ENCODE data around the gene GOLGA3. TPM values are rescaled to one million over a fixed set of nuclear protein-coding genes. Genes with fewer than 3 reads are reported as not detected.

The GOLGA3 gene
- total RNA-seq, 2 experiments from 2014 or later = 31.5 to 34.0 TPM

GRCh38 chr12:132873724-132874123 is 45.1 kb upstream of the GOLGA3 start:
- DNase-seq = no peak
- ChIA-PET POLR2A (interaction anchor here (0.7 to 2.9 kb wide), 8 partner anchors 13 to 232 kb away, joined by 3 to 28 read pairs (median 7); partner anchors contain the start of genes CHFR, GOLGA3 and ZNF140), CTCF (interaction anchor here (1.2 kb wide), 1 partner anchor 31 kb away, joined by 5 read pairs; no protein-coding TSS in a partner anchor)
- Mint-ChIP-seq H3K27me3 (no peaks in the 10 kb centered on the region), H3K36me3 (ENCODE audit: low read depth) (peaks cover 71% of the 10 kb centered on the region), H3K27ac (peak overlapping the region; percentile 93), H3K4me3 (peak overlapping the region; percentile 20), H3K9me3 (no peaks in the 10 kb centered on the region), H3K4me1 (ENCODE audit: low read depth) (peaks cover 35% of the 10 kb centered on the region)
- no peaks in the 10 kb centered on the region for H3K9me3 ChIP-seq (ENCODE audit: control insufficient read depth in 1 of 2, insufficient read depth in 1 of 2, low read length in 2 of 2)
- ATAC-seq (ENCODE audit: poor library complexity) = no peak
- H3K27ac ChIP-seq (ENCODE audit: low read depth in 1 of 2, low read length in 2 of 2) = peak overlapping the region; percentile 34 to 57
- no peak overlapping the region for H3K4me3 ChIP-seq (ENCODE audit: low read length)
- H3K36me3 ChIP-seq (ENCODE audit: insufficient read depth, low read length) = peaks cover 75% of the 10 kb centered on the region
- TF ChIP-seq CTCF (IDR thresholded peaks at IDR 0.05) = no peak
- peaks cover 21% of the 10 kb centered on the region for H3K4me1 ChIP-seq (ENCODE audit: insufficient read depth, low read length)
- H3K27me3 ChIP-seq (ENCODE audit: control insufficient read depth in 1 of 2, insufficient read depth in 2 of 2, low read length in 2 of 2) = no peaks in the 10 kb centered on the region
- intact Hi-C loops (cut with DNase I, micrococcal nuclease) = loop anchor here in 1 of 2 experiments (5.0 kb wide), 1 partner anchor 41 kb away; no protein-coding TSS in a partner anchor

- Histone ChIP-seq H3K9me3 (ENCODE audit: control insufficient read depth in 1 of 2, insufficient read depth in 1 of 2, low read length in 2 of 2) (no peaks in the 10 kb centered on the region), H3K4me3 (ENCODE audit: low read length) (peak overlapping the region; percentile 10), H3K27ac (ENCODE audit: low read depth in 1 of 2, low read length in 2 of 2) (peak overlapping the region in 1 of 2 donors; percentile 57), H3K4me1 (ENCODE audit: insufficient read depth, low read length) (peaks cover 21% of the 10 kb centered on the region), H3K36me3 (ENCODE audit: insufficient read depth, low read length) (peaks cover 74% of the 10 kb centered on the region), H3K27me3 (ENCODE audit: control insufficient read depth in 1 of 2, insufficient read depth in 2 of 2, low read length in 2 of 2) (no peaks in the 10 kb centered on the region)
- intact Hi-C loops (cut with DNase I, micrococcal nuclease) = loop anchor here in 1 of 2 experiments (5.0 kb wide), 1 partner anchor 41 kb away; no protein-coding TSS in a partner anchor
- Mint-ChIP-seq H3K9me3 (no peaks in the 10 kb centered on the region), H3K27ac (peak overlapping the region; percentile 93), H3K4me1 (ENCODE audit: low read depth) (peaks cover 36% of the 10 kb centered on the region), H3K4me3 (peak overlapping the region; percentile 71), H3K27me3 (no peaks in the 10 kb centered on the region), H3K36me3 (ENCODE audit: low read depth) (peaks cover 73% of the 10 kb centered on the region)
- CTCF ChIA-PET = interaction anchor here (1.2 kb wide), 1 partner anchor 32 kb away, joined by 5 read pairs; no protein-coding TSS in a partner anchor
- ATAC-seq (ENCODE audit: poor library complexity) = peak; percentile 77
- POLR2A ChIA-PET = interaction anchor here (0.7 to 2.9 kb wide), 9 partner anchors 14 to 207 kb away, joined by 3 to 28 read pairs (median 7); partner anchors contain the start of genes CHFR, GOLGA3 and ZNF140
- peak in 10 of 14 experiments; percentile 2 to 57 (median 32) for DNase-seq
- TF ChIP-seq CTCF (IDR thresholded peaks at IDR 0.05) = no peak
Observed at GRCh38 chr12:132872975-132873421, 44.3 kb upstream of the GOLGA3 start.

- intact Hi-C loops (cut with DNase I, micrococcal nuclease) = loop anchor here in 1 of 2 experiments (5.0 kb wide), 1 partner anchor 40 kb away; no protein-coding TSS in a partner anchor
- ATAC-seq (ENCODE audit: poor library complexity) (peak; percentile 35), DNase-seq (no peak)
- no peak for TF ChIP-seq CTCF (IDR thresholded peaks at IDR 0.05)
- POLR2A ChIA-PET = interaction anchor here (0.7 to 2.9 kb wide), 9 partner anchors 15 to 208 kb away, joined by 3 to 28 read pairs (median 7); partner anchors contain the start of genes CHFR, GOLGA3 and ZNF140
- H3K27ac ChIP-seq (ENCODE audit: low read depth in 1 of 2, low read length in 2 of 2) = peak overlapping the region in 1 of 2 donors; percentile 57
- Mint-ChIP-seq H3K27ac (peak overlapping the region; percentile 93), H3K9me3 (no peaks in the 10 kb centered on the region), H3K27me3 (no peaks in the 10 kb centered on the region), H3K4me3 (peak overlapping the region; percentile 71), H3K4me1 (ENCODE audit: low read depth) (peaks cover 41% of the 10 kb centered on the region), H3K36me3 (ENCODE audit: low read depth) (peaks cover 73% of the 10 kb centered on the region)
- CTCF ChIA-PET = interaction anchor here (1.2 kb wide), 1 partner anchor 33 kb away, joined by 5 read pairs; no protein-coding TSS in a partner anchor
- H3K36me3 ChIP-seq (ENCODE audit: insufficient read depth, low read length) = peaks cover 75% of the 10 kb centered on the region
- H3K9me3 ChIP-seq (ENCODE audit: control insufficient read depth in 1 of 2, insufficient read depth in 1 of 2, low read length in 2 of 2) = no peaks in the 10 kb centered on the region
- H3K27me3 ChIP-seq (ENCODE audit: control insufficient read depth in 1 of 2, insufficient read depth in 2 of 2, low read length in 2 of 2) = no peaks in the 10 kb centered on the region
- H3K4me3 ChIP-seq (ENCODE audit: low read length) = no peak overlapping the region
- H3K4me1 ChIP-seq (ENCODE audit: insufficient read depth, low read length) = peaks cover 25% of the 10 kb centered on the region
Observed at GRCh38 chr12:132872073-132872855, 43.6 kb upstream of the GOLGA3 start.

Data from CD4-positive, alpha-beta T cell (primary cell).